D721Med (cell line): Measurements from ENCODE around the gene RGS7.

Experiments
- DNase-seq: peaks from one replicate; pipeline ENCODE4 v3.0.0; 2011; ENCODE audit warnings: low spot score; ENCODE audit not compliant: insufficient read length
- FAIRE-seq: peaks from 2 replicates; lab custom pipeline; 2011; peaks lifted over from hg19 to GRCh38; lab: Jason Lieb, UNC
- CTCF ChIP-seq: IDR thresholded peaks from 2 replicates; pipeline ENCODE4 v1.5.1; 2012; ENCODE audit warnings: mild to moderate bottlenecking, control low read depth; ENCODE audit not compliant: insufficient read depth; ENCODE audit errors: missing control alignments

Gene RGS7

DNA sequence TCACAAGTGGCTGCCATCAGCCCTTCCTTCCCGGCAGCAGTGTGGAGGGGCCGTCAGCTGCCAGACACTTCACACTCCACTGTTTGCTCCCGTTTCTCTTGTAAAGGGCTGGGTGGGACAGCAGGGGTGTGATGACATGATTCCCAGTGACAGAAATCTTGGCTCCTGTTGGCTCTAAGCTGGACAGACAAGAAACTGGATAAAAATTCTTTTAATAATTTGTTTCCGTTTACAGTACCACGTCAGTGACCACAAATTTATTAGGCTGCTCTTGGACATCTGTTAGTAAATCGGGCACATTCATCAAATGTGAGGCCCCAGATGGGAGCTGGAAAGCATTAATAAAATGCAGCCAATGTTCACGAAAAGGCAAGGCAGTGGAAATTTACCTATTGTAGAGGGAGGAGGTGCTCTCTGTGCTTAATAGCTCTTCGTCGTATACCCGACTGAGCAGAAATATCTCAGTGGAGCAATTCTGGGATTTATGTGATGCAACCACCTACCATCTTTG lies 391.4 kb downstream of the RGS7 start:
- TF ChIP-seq CTCF = no peak
- DNase-seq (no peak), FAIRE-seq (no peak)

DNA sequence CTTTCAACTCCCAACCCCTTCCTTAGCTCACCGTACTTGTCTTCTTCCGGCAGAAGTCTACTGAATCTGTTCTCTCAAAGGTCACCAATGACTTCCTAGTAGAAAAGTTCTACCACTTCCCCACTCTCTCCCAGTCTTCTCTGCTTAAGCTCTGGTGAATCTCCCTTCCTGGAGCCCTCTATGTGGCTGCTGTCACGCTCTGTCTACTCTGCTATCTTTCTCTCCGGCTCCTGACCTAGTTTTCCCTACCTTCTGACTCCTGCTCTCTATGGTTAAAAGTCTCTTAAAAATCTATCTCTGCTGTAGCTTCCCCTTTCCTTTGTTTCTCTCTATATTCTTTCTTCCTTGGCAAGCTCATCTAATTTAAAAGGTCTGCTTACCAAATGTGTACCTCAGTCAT lies 394.9 kb downstream of the RGS7 start:
- no peak for FAIRE-seq
- TF ChIP-seq CTCF = no peak

DNA sequence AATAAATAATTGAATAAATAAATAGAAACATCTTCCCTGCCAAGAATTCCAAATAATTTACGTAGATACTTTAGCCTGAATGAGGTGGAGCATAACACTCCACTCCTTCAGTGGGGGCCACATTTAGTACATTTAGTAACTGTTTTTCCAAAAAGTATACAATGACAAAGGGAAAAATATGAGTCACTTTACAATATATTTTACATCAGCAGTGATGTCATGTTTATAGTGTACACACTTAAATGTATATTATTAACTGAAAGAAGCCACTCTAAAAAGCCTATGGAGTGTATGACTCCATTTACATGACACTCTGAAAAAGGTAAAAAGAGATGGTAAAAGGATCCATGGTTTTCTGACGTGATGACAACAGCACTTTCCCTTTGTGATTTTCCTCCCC lies 400.6 kb downstream of the RGS7 start:
- FAIRE-seq (no peak), DNase-seq (no peak)
- TF ChIP-seq CTCF = no peak

More for the DNA sequence above, 394.9 kb downstream of the RGS7 start:
- no peak for DNase-seq

- DNase-seq (no peak), FAIRE-seq (no peak)
- no peak for TF ChIP-seq CTCF
Measured at GRCh38 chr1:240956020-240956419, 401.0 kb downstream of the RGS7 start.

GRCh38 chr1:240947438-240948224 lies 409.4 kb downstream of the RGS7 start:
- no peak for DNase-seq
- no peak for FAIRE-seq
- no peak for TF ChIP-seq CTCF

DNA sequence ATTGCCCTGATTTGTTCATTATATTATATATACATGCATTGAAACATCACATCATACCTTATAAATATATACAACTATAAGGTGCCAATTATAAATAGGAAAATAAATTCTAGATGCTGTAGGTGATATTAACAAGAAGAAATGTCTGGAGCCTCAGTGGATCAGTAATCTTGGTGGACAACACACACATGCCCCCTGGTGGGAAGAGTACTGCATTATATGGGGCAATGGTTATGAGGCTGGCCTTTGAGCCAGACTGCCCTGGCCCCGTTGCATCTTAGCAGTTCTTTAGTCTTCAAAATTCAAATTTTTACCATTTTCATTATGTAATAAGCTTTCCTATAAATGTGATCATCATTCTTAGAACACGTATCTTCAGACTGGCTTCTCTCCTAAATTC lies 410.1 kb downstream of the RGS7 start:
- peak; percentile 27 for DNase-seq
- peak; percentile 80 for FAIRE-seq
- peak; percentile 93 for TF ChIP-seq CTCF

- DNase-seq (no peak), FAIRE-seq (no peak)
- no peak for TF ChIP-seq CTCF
Measured at GRCh38 chr1:240942901-240943300, 414.1 kb downstream of the RGS7 start.
